NCI-H2107 treated with DMSO at 0.1 percent for 48 hours (cell line): ENCODE measurements around the gene OR8S1.
"Not testable (repeated sequence)": the region's sequence is repeated elsewhere in the genome, so short reads cannot be mapped to it uniquely, and the experiment has no call there.

Source experiments
- DNase-seq: peaks from one replicate; lab custom pipeline; 2025; ENCODE audit not compliant: unreplicated experiment; lab: John Stamatoyannopoulos, UW

OR8S1 gene

GRCh38 chr12:48553666-48554343 is 28.4 kb downstream of the OR8S1 start:
- not testable (repeated sequence) for DNase-seq

DNA sequence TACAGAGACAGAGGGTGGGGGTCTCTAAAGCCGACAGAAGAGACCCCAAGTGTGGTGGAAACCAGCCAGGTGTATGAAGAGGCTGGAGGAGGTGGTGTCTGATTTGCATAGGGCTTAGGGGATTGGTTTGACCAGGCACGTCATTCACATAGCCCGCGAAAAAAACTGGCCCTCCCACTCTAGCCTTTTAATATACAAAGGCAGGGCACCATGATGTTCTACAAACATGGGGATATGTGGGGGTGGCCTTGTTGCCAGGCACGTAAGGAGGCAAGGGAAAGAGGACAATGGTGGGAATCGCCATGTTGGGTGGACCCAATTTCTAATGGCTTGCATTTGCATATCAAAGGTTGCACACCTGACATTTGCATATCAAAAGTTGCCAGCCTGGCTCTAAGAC is 31.2 kb downstream of the OR8S1 start:
- DNase-seq: no peak

DNA sequence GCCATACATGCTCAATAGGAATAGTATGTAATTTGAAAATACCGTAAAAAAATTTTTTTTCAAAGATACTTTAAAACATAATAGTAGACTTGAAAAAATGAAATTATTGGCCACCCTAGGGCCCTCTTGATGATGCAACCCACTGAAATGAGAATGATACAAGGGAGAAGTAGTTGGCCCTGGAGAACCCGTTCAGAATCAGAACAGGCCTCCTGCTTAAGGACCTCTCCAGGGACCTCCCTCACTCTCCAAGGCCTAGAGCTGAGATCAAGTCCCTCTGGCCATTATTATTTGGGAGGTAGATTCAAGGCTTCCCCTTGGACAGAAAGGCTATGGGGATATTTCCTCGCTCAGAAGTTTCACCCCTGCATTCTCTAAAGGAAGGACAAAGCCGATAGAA is 32.5 kb downstream of the OR8S1 start:
- DNase-seq: no peak

DNA sequence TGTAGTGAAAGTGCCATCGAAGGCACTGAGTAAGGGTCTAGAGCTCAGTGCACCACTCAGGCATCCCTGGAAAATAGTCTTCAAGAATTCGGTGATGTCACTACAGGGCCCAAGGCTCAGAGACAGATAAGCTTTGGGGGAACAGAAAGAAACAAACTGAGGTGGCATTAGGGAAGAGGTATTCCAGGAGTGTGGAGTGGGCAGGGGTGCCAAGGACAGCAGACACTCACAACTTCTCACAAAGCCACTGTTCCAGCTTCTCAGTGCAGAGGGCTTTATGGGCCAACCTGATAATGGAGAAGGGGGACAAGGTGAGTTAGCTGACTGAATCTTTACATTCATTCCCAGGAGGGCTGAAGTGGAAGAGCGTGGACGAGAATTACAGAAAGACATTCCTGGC is 42.3 kb downstream of the OR8S1 start:
- no peak for DNase-seq

GRCh38 chr12:48569946-48570345 is 44.5 kb downstream of the OR8S1 start, which contains the start of gene LALBA:
Gene LALBA (minus strand): TSS chr12:48570046. CDS start chr12:48570020, 26 bp downstream.
- DNase-seq: no peak

- no peak for DNase-seq
These were observed 46.9 kb downstream of the OR8S1 start for GRCh38 chr12:48572326-48572725.
